ENCODE data around the gene AK1. TPM values are rescaled to one million over a fixed set of nuclear protein-coding genes. Genes with fewer than 3 reads are reported as not detected.
"Not testable (repeated sequence)": the region's sequence is repeated elsewhere in the genome, so short reads cannot be mapped to it uniquely, and the experiment has no call there.

AK1 gene
- total RNA-seq, 2 donors from 2014 or later = 19.0 to 22.8 TPM

- not testable (repeated sequence) for H3K9ac ChIP-seq (ENCODE audit: extremely low read depth, low read length, poor library complexity, severe bottlenecking); H3K9me3 ChIP-seq (ENCODE audit: control insufficient read depth, low read length); H3K9me3 Mint-ChIP-seq; H3K4me1 Mint-ChIP-seq; H3K36me3 Mint-ChIP-seq (ENCODE audit: low read depth); DNase-seq; H3K27me3 Mint-ChIP-seq (ENCODE audit: insufficient read depth); H3K27ac ChIP-seq (ENCODE audit: low read depth, low read length); H3K4me3 ChIP-seq (ENCODE audit: low read length); H3K4me3 Mint-ChIP-seq; H3K27me3 ChIP-seq (ENCODE audit: control insufficient read depth, insufficient read depth, low read length, poor library complexity, severe bottlenecking); H3K4me1 ChIP-seq (ENCODE audit: control insufficient read depth, insufficient read depth, low read length); H3K36me3 ChIP-seq (ENCODE audit: control insufficient read depth, insufficient read depth, low read length); H3K27ac Mint-ChIP-seq
- TF ChIP-seq, protein P1, sequence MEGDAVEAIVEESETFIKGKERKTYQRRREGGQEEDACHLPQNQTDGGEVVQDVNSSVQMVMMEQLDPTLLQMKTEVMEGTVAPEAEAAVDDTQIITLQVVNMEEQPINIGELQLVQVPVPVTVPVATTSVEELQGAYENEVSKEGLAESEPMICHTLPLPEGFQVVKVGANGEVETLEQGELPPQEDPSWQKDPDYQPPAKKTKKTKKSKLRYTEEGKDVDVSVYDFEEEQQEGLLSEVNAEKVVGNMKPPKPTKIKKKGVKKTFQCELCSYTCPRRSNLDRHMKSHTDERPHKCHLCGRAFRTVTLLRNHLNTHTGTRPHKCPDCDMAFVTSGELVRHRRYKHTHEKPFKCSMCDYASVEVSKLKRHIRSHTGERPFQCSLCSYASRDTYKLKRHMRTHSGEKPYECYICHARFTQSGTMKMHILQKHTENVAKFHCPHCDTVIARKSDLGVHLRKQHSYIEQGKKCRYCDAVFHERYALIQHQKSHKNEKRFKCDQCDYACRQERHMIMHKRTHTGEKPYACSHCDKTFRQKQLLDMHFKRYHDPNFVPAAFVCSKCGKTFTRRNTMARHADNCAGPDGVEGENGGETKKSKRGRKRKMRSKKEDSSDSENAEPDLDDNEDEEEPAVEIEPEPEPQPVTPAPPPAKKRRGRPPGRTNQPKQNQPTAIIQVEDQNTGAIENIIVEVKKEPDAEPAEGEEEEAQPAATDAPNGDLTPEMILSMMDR (conservative IDR thresholded peaks at IDR 0.05) = peak; percentile 8
- WGBS, 2 experiments (ENCODE audit: insufficient coverage in 1 of 2, insufficient read length in 1 of 2) = 64 to 90% methylated on average over 6 to 9 of the region's 9 CpGs
Observed at GRCh38 chr9:127870153-127870491, 7.4 kb downstream of the AK1 start.

GRCh38 chr9:127869310-127870152, 7.9 kb downstream of the AK1 start:
- peak; percentile 98 for DNase-seq
- Histone ChIP-seq H3K9me3 (ENCODE audit: control insufficient read depth, low read length) (no peaks in the 10 kb centered on the region), H3K36me3 (ENCODE audit: control insufficient read depth, insufficient read depth, low read length) (no peaks in the 10 kb centered on the region), H3K4me3 (ENCODE audit: low read length) (no peak overlapping the region), H3K27me3 (ENCODE audit: control insufficient read depth, insufficient read depth, low read length, poor library complexity, severe bottlenecking) (no peaks in the 10 kb centered on the region), H3K9ac (ENCODE audit: extremely low read depth, low read length, poor library complexity, severe bottlenecking) (no peak overlapping the region), H3K4me1 (ENCODE audit: control insufficient read depth, insufficient read depth, low read length) (peaks cover 7% of the 10 kb centered on the region), H3K27ac (ENCODE audit: low read depth, low read length) (no peak overlapping the region)
- Mint-ChIP-seq H3K9me3 (no peaks in the 10 kb centered on the region), H3K27ac (no peak overlapping the region), H3K4me1 (peaks cover 11% of the 10 kb centered on the region), H3K36me3 (ENCODE audit: low read depth) (no peaks in the 10 kb centered on the region), H3K4me3 (no peak overlapping the region), H3K27me3 (ENCODE audit: insufficient read depth) (no peaks in the 10 kb centered on the region)
- TF ChIP-seq, protein P1 (conservative IDR thresholded peaks at IDR 0.05) = peak; percentile 95
- WGBS, 2 experiments (ENCODE audit: insufficient coverage in 1 of 2, insufficient read length in 1 of 2) = 68 to 81% methylated on average over 13 to 18 of the region's 18 CpGs

DNA sequence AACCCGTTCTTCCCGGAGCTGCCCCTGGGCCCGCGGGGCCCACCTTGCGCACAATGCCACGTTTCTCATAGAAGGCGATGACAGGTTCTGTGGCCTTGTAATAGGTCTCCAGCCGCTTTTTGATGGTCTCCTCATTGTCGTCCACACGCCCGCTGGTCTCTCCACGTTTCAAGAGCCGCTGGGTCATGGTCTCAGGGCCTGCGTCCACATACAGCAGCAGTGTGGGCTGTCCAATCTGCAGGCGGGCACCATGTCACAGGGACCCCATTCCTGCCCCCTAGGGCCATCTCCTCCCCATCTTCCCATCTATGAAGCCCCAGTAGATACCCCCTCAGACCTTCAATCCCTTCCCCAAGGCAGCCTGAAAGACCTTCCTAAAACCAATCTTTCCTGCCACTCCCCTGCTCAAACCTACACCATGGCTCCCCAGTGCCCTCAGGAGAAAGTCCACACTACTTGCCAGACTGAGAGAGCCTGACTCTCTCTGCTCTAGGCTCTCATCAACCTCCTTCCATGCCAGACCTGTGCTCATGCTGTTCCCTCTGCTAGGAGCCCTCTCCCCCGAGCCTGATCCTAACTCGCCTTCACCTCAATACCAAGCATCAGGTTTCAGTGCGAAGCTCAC, 9.1 kb downstream of the AK1 start:
- Mint-ChIP-seq H3K4me3 (no peak overlapping the region), H3K4me1 (peaks cover 11% of the 10 kb centered on the region), H3K9me3 (no peaks in the 10 kb centered on the region), H3K36me3 (ENCODE audit: low read depth) (no peaks in the 10 kb centered on the region), H3K27me3 (ENCODE audit: insufficient read depth) (no peaks in the 10 kb centered on the region), H3K27ac (no peak overlapping the region)
- Histone ChIP-seq H3K4me1 (ENCODE audit: control insufficient read depth, insufficient read depth, low read length) (peaks cover 7% of the 10 kb centered on the region), H3K27me3 (ENCODE audit: control insufficient read depth, insufficient read depth, low read length, poor library complexity, severe bottlenecking) (no peaks in the 10 kb centered on the region), H3K9ac (ENCODE audit: extremely low read depth, low read length, poor library complexity, severe bottlenecking) (no peak overlapping the region), H3K9me3 (ENCODE audit: control insufficient read depth, low read length) (no peaks in the 10 kb centered on the region), H3K4me3 (ENCODE audit: low read length) (no peak overlapping the region), H3K36me3 (ENCODE audit: control insufficient read depth, insufficient read depth, low read length) (no peaks in the 10 kb centered on the region), H3K27ac (ENCODE audit: low read depth, low read length) (no peak overlapping the region)
- no peak for DNase-seq
- TF ChIP-seq, protein P1 (conservative IDR thresholded peaks at IDR 0.05) = no peak
- WGBS, 2 experiments (ENCODE audit: insufficient coverage in 1 of 2, insufficient read length in 1 of 2) = 94 to 98% methylated on average over 15 to 18 of the region's 18 CpGs

Data from endodermal cell (in vitro differentiated cells).